HL-60 (cell line): Measurements from ENCODE around the gene KRTAP2-3.

Source experiments
- DNase-seq, 2 experiments: peaks; one replicate each; pipeline ENCODE4 v3.0.0-alpha.2; 2010 to 2020; ENCODE audit warnings: low read depth in 1 of 2, low spot score in 1 of 2
- H3K27ac ChIP-seq: fragments of 250-450 bp; sonication (Bioruptor Pico); replicated peaks from 2 replicates; pipeline ENCODE4 v1.5.1; 2020; ENCODE audit warnings: mild to moderate bottlenecking, moderate library complexity
- H3K27me3 ChIP-seq: fragments of 250-450 bp; sonication (Bioruptor Pico); 2 replicates; pipeline ENCODE4 v1.5.1; 2021; ENCODE audit warnings: mild to moderate bottlenecking, moderate library complexity; ENCODE audit not compliant: insufficient read depth, poor library complexity, severe bottlenecking
- H3K4me3 ChIP-seq: replicated peaks from 2 replicates; pipeline ENCODE4 v1.5.1; 2011; ENCODE audit warnings: mild to moderate bottlenecking, control low read depth, low read length; ENCODE audit not compliant: insufficient read depth
- GABPA ChIP-seq: IDR thresholded peaks from 2 replicates; pipeline ENCODE4 v1.6.1; 2012; ENCODE audit warnings: low read depth
- POLR2AphosphoS5 ChIP-seq: IDR thresholded peaks from 2 replicates; pipeline ENCODE4 v1.6.1; 2012; ENCODE audit warnings: low read depth
- SPI1 ChIP-seq: IDR thresholded peaks from 2 replicates; pipeline ENCODE4 v1.6.1; 2012; ENCODE audit warnings: low read depth, mild to moderate bottlenecking, borderline replicate concordance
- TF ChIP-seq, protein P1 (sequence below): IDR thresholded peaks from one replicate; pipeline ENCODE4 v1.5.1; 2011; ENCODE audit warnings: low read length, control low read depth, inconsistent platforms; ENCODE audit not compliant: insufficient read depth
- TF ChIP-seq, protein P2 (sequence below): IDR thresholded peaks from 2 replicates; pipeline ENCODE4 v1.6.1; 2012; ENCODE audit warnings: low read depth; ENCODE audit not compliant: insufficient replicate concordance

Gene KRTAP2-3

DNA sequence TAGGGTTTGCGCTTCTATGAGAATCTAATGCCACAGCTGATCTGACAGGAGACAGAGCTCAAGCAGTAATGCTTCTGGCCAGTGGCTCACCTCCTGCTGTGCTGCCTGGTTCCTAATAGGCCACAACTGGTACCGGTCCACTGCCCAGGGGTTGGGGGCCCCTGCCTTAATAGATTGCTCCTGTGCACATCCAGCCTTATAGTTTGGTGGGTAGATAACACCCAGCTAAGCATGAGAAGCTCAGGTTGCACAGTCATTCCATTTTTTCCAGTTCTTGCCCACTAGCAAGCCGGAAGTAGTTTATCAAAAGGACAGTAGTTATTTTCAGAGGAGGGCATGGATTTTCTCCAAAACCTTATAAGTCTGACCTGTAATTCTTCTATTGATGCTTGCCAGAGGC, 40.5 kb downstream of the KRTAP2-3 start:
- no peak for TF ChIP-seq POLR2AphosphoS5
- TF ChIP-seq, protein P1, sequence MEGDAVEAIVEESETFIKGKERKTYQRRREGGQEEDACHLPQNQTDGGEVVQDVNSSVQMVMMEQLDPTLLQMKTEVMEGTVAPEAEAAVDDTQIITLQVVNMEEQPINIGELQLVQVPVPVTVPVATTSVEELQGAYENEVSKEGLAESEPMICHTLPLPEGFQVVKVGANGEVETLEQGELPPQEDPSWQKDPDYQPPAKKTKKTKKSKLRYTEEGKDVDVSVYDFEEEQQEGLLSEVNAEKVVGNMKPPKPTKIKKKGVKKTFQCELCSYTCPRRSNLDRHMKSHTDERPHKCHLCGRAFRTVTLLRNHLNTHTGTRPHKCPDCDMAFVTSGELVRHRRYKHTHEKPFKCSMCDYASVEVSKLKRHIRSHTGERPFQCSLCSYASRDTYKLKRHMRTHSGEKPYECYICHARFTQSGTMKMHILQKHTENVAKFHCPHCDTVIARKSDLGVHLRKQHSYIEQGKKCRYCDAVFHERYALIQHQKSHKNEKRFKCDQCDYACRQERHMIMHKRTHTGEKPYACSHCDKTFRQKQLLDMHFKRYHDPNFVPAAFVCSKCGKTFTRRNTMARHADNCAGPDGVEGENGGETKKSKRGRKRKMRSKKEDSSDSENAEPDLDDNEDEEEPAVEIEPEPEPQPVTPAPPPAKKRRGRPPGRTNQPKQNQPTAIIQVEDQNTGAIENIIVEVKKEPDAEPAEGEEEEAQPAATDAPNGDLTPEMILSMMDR: no peak
- TF ChIP-seq, protein P2, sequence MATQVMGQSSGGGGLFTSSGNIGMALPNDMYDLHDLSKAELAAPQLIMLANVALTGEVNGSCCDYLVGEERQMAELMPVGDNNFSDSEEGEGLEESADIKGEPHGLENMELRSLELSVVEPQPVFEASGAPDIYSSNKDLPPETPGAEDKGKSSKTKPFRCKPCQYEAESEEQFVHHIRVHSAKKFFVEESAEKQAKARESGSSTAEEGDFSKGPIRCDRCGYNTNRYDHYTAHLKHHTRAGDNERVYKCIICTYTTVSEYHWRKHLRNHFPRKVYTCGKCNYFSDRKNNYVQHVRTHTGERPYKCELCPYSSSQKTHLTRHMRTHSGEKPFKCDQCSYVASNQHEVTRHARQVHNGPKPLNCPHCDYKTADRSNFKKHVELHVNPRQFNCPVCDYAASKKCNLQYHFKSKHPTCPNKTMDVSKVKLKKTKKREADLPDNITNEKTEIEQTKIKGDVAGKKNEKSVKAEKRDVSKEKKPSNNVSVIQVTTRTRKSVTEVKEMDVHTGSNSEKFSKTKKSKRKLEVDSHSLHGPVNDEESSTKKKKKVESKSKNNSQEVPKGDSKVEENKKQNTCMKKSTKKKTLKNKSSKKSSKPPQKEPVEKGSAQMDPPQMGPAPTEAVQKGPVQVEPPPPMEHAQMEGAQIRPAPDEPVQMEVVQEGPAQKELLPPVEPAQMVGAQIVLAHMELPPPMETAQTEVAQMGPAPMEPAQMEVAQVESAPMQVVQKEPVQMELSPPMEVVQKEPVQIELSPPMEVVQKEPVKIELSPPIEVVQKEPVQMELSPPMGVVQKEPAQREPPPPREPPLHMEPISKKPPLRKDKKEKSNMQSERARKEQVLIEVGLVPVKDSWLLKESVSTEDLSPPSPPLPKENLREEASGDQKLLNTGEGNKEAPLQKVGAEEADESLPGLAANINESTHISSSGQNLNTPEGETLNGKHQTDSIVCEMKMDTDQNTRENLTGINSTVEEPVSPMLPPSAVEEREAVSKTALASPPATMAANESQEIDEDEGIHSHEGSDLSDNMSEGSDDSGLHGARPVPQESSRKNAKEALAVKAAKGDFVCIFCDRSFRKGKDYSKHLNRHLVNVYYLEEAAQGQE: no peak
- TF ChIP-seq GABPA: no peak
- TF ChIP-seq SPI1: no peak
- no peak for DNase-seq
- H3K4me3 ChIP-seq: no peak overlapping the region
- no peaks in the 10 kb centered on the region for H3K27me3 ChIP-seq
- H3K27ac ChIP-seq: no peak overlapping the region

DNA sequence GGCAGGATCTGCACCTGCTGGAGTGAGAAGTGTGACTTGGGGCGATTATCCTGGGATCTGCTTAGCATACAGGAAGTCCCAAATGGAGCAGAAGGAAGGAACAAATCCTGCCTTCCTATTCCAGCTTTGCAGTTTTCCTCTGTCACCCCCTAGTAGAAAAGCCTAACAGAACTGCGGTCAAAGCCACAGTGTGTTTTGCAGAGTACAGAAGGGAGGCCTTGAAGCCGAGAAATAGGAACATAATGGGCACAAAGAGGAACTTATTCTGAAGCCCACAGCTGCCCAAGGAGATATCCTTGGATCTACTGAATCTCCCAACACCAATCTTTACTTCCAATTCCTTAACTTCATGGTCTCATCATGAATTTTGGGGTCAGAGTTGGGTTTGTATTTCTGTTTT, 41.4 kb downstream of the KRTAP2-3 start:
- DNase-seq: peak in 1 of 2 experiments; percentile 58
- H3K27me3 ChIP-seq: no peaks in the 10 kb centered on the region
- no peak overlapping the region for H3K4me3 ChIP-seq
- no peak overlapping the region for H3K27ac ChIP-seq
- TF ChIP-seq GABPA: no peak

DNA sequence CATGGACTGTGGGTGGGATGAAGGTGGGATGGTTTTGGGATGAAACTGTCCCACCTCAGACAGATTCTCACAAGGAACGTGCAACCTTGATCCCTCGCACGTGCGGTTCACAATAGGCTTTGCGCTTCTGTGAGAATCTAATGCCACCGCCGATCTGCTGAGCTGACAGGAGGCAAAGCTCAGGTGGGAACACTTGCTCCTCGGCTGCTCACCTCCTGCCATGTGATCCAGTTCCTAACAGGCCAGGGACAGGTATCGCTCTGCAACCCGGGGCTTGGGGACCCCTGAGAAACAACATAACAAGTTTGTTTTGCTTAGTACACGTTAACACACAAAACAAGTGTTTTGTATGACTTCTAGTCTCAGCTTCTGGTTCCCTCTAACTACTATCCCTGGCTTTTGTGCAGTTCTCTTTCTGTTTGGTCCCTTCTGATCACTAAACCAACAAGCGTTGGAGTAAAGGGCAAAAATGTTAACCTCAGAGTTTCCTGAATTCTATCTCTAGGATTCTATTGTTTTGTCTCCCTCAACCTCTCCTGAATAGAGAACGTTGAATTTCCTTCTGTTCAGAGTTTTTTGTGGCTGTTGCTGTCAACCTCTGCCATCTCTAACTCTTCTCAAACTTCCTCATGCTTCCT, 43.2 kb downstream of the KRTAP2-3 start:
- DNase-seq: no peak
- H3K27me3 ChIP-seq: no peaks in the 10 kb centered on the region
- TF ChIP-seq SPI1: no peak
- no peak for TF ChIP-seq POLR2AphosphoS5
- TF ChIP-seq, protein P2: no peak
- TF ChIP-seq GABPA: no peak
- TF ChIP-seq, protein P1: no peak

DNA sequence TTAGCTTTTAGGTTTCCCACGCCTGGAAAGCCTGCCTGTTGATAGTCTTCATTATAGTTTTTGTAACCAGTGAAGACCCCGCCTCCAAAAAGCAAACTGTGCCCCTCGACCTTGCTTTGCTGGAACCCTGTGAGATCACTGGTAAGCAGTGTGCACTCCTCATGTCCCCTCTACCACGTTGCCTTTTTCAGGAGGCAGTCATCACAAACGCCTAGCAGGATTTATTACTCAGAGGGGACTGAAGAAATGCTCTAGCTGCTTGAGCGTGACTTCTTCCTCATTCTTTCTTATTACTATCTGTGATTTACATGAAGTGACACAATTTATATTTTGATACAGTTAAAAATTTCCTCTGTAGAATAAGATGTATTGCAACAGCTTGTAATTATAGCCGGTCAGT, 44.5 kb downstream of the KRTAP2-3 start:
- TF ChIP-seq SPI1 (no peak), GABPA (no peak), POLR2AphosphoS5 (no peak)
- TF ChIP-seq, protein P2: no peak
- TF ChIP-seq, protein P1: no peak

More for the DNA sequence above, 43.2 kb downstream of the KRTAP2-3 start:
- H3K4me3 ChIP-seq: no peak overlapping the region
- H3K27ac ChIP-seq: no peak overlapping the region

More for the DNA sequence above, 44.5 kb downstream of the KRTAP2-3 start:
- Histone ChIP-seq H3K4me3 (no peak overlapping the region), H3K27ac (no peak overlapping the region), H3K27me3 (no peaks in the 10 kb centered on the region)
- no peak for DNase-seq
